Measurements from ENCODE around the gene LILRB3.
A peak's percentile ranks its signal among the peaks of the same experiment; 100 is the strongest.
"Not testable (repeated sequence)": the region's sequence is repeated elsewhere in the genome, so short reads cannot be mapped to it uniquely, and the experiment has no call there.

The LILRB3 gene

DNA sequence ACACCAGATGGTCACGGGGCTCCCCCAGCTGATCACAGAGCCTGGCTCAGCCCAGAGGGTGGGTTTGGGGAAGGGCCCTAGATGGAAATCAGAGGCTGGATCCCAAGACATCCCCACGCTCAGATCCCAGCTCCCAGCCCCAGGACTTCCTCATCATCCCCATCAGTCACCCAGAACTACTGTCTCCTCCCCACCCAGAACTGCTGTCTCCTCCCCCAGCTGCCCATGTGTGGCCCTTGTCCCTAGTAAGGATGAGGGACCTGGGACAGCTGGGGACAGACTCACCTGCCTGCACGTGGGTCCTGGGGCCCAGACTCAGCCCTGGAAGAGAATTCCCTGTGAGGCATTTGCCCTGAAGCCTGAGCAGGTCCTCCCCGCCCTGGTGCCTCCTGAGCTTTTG is 19.4 kb upstream of the LILRB3 start:
- DNase-seq = not testable (repeated sequence)

DNA sequence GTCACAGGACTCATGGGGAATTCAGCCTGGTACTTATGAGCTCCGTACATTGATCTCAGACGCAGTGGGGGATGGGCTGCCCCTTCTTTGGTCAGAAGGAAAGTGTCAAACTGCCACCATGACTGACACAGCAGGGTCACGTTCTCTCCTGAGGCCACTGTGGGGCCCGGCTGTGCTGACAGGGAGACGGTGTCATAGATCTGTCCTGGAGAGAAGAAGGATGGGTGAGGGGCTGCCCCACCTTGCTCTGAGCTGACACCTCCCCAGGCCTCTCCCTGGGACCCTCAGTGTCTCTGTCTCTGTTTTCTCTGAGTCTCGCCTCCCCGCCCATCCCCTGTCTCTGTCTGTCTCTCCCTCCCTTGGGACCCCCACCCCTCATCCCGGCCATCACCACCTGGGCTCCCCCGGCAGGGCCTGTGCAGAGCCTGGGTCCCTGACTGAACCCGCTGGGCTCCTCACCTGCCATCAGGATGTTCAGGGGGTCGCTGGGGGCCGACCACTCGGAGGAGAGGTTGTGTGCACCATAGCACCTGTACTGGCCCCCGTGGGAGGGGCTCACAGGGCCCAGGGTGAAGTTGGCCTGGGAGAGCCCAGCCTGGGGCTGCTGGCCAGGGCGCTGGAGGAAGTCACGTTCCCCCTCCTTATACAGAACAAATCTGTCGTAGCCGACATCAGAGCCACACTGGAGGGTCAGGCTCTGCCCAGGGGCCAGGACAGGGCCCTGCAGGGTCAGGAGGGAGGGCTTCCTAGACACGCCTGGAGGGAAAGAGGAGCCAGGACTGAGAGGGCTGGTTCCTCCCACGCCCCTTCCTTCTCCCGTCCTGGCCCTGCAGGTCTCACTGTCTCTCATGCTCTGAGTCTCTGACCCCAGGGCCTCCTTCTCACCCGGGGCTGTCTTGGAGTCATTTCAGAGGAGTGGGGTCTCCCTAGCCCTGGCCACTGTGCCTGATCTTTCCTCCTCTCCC is 17.8 kb upstream of the LILRB3 start:
- DNase-seq = not testable (repeated sequence)

DNA sequence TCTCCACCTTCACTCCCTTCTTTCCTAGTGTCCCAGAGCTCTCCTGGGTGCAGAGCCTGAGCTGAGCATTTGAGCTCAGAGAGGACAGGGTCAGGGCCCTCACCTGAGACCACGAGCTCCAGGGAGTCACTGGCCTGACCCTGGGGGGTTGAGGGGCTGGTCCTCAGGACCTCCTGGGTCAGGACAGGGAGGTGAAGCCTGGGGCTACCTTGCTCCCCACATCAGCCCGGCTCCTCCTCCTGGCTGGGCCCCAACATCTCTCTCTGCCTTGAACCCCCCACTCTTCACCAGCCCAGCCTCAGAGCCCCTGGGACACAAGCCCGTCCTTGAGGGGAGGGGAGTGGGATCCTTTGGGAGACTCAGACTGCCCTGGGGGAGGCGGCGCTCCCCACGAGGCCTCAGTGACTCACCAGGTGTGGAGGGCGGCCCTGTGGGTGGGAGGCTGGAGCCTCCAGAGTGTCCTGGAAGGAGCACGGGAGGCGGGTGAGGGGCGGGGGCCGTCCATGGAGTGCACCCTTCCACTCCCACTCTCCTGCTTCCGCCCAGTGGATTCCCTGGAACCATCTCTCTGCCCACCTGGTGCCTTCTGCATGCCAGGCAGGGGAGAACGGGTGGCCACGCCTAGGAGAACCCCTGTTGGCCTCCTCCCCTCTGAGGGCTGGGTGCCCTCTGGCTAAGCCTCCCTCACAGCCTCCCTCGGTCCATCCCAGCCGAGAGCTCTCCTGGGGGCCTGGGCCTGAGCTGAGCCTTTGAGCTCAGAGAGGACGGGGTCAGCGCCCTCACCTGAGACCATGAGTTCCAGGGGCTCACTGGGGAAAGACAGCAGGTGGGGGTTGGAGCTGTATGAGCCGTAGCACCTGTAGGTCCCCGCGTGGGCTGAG is 16.9 kb upstream of the LILRB3 start:
- not testable (repeated sequence) for DNase-seq

DNA sequence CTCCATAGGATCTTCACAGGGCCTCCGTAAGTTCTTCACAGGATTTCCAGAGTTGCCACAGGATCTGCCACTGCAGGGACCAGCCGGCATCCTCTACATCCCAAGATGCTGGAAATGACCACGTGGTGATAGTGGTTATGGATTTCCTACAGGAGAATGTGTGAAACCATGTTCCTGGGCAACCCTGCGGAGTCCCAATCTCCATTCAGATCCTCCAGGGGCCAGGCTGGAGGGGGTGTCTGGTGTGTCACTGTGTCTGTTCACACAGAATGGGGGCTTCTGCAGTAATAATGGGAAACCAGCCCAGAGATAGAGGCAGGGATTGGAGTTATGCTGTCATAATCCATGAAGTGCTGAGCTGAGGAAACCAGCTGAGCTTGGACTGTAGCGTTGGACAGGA is 11.1 kb upstream of the LILRB3 start:
- DNase-seq = no peak

DNA sequence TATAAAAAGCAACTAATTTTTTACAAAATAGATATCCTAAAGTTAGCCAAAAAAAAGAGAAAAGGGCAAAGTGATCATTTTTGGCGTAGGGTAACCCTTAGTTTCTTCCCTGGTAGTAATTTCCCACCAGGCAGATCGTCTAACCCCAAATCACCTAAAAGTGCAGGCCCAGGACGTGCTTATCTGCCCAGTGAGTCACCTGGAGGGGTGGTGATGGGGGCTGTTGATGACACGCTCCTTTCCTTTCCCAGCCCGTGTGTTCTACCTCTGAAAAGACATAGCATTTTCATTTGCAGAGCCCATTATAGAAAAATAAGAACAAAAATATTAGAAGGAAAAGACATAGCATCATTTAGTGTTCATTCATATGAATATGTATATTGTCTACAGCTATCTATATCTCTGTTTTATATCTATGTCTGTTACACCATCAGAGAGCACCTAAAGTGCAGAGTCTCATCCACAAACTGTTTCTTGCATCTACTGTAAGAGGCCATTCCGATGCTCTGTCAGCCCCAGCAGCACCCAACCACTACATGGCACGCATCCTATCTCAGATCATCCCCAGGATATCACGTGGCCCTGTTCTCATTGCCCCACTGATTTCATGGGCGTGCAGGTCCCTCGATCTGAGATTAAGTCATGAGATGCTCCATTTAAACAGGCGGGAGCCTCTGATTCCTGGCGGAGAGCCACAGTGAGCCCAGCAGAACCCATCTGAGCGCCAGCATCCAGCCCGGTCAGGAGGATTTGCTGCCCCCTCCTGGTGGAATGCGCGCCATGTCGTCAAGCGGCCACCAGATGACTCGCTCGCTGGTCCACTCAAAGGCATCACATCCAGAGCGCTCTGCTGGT is 8.5 kb upstream of the LILRB3 start:
- DNase-seq = peak; percentile 88

DNA sequence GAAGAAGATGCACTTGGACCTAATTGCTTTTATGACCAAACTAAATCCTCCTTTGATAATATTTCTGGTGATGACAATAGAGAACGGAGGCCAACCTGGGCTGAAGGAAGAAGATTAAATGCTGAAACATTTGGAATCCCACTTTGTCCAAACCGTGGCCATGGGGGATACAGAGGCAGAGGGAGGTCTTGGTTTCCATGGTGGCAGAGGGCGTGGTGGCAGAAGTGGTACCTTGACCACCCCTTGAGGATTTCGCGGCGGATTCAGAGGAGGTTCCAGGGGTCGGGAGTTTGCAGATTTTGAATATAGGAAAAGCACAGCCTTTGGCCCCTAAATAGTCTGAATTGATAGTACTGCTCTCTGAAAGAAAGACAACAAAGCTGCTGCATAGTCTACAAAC is 7.2 kb upstream of the LILRB3 start:
- no peak for DNase-seq

DNA sequence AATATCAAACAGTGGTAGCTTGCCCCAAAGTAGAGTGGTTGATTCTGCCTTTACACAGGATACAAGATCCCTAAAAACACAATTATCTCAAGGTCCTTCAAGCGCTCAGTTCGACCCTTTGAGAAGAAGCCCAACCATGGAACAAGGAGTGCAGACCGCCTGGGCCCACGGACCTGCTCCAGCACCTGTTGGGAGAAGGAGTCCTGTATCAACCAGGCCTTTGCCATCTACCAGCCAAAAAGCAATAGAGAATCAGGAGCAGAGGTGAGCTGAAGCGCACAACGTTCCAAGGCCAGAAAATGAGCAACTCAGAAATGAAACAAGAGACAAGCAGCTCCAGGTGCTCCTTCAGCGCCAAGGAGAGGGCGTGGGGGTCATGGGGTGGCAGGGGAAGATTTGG is 6.3 kb upstream of the LILRB3 start:
- DNase-seq = no peak

DNA sequence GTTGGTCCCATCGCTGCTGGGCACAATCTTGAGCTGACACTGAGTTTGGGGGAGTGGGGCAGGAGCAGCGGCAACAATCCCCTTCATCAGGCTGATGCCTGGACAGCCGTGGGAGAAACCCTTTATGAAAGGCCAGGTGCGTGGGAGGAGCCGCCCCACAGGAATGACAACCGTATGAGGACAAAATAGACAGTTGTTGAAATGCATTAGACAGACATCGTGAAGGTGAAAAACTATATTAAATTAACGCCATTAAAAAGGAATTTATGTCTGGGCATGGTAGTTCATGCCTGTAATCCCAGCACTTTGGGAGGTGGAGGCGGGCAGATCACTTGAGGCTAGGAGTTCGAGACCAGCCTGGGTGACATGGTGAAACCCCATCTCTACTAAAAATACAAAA is 1.8 kb upstream of the LILRB3 start:
- DNase-seq = not testable (repeated sequence)

DNA sequence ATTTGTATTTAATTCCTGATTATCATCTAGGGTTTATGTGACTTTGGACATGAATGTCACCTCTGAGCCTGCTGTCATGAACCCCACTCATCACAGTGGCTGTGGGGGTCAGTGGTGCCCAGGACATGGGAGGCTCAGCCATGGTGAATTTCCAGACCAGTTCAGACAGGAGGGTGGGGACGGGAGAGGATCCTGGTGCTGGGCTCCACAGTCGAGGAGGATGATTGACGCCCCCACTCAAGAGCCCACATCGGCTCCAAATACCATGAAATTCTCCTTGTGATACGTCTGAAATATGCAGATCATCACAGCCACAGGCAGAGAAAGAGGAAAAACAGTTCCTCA is 1.1 kb upstream of the LILRB3 start:
- DNase-seq = not testable (repeated sequence)

DNA sequence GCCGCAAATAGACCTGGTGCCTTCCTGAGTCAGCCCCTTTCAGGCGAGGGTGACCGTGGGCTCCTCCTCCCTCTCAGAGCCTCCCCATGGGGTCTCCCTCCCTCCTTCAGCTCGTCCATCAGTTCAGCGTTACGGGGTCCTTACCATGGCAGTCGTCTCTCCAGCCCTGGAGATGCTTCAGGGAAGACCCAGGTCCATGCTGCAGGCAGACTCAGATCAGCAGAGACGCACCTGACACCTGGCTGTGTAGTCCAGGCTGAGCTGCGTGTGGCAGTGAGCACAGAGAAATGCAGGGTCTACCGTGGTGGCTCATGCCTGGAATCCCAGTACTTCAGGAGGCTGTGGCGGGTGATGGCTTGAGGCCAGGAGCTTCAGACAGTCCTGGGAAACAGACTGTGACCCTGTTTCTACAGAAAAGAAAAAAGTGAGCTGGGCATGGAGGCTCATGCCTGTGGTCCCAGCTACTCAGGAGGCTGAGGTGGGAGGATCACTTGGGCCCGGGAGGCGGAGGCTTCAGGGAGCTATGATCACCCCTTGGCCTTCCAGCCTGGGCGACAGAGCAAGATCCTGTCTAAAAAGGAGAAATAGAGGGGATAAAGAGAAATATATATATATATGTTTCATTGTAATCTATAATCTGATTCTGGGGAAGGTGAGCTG is 600 bp upstream of the LILRB3 start:
- not testable (repeated sequence) for DNase-seq

DNA sequence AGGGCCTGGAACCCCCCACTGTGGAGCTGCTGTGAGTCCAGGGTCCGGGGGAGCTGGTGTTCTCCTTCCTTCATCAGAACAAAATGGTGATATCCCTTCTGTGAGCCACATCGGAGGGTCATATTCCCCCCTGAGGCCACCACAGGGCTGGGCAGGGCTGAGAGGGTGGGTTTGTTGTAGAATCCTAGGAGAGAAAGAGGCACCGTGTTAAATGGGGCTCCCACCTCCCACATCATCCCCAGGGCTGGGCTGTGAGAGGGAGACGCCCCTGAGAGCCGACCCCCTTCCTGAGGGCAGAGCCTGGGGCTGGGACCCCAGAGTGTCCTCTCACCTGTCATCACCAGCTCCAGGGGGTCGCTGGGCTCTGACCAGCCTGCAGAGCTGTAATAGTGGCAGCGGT is 860 bp downstream of the LILRB3 start:
- DNase-seq = not testable (repeated sequence)

DNA sequence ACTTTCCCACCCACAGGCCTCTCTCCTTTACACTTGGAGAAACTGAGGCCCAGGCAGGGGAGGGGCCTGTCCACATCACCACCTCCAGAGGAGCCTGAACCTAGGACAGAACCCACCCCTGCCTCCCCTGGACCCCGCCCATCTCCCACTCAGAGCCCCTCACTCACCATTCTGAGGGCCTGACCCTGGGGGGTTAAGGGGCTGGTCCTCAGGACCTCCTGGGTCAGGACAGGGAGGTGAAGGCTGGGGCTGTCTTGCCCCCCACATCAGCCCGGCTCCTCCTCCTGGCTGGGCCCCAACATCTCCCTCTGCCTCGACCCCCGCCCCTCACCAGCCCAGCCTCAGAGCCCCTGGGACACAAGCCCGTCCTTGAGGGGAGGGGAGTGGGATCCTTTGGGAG is 3.1 kb downstream of the LILRB3 start:
- not testable (repeated sequence) for DNase-seq

DNA sequence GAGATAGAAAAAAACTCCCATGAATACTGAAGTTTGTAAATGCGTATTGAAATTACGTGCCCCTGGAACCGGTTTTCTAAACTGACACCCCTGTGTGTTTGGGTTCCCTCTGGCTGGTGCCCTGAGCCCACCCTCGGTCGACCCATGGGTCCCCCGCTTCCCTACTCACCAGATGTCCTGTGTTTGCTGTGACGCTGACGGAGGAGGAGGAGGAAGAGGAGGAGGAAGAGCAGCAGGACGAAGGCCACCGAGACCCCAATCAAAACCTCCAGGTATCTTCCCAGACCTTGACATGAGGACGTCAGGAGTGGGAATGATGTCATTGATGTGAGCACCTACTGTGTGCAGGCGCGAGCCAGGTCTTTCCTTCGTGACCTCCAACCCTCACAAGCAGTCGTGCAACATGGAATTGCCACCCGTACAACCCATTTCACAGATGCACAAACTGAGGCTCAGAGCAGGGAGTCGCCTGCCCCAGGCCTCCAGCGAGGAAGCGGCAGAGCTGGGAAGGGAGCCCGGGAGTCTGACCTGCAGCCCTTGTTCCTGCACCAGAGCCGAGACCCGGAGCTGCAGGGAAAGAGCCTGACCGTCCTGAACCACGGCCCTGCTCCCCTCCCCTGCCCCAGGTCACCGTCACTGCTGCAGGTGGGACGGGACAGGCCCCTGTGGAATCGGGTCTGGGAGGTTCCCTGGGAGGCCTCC is 3.7 kb downstream of the LILRB3 start:
- DNase-seq = no peak

DNA sequence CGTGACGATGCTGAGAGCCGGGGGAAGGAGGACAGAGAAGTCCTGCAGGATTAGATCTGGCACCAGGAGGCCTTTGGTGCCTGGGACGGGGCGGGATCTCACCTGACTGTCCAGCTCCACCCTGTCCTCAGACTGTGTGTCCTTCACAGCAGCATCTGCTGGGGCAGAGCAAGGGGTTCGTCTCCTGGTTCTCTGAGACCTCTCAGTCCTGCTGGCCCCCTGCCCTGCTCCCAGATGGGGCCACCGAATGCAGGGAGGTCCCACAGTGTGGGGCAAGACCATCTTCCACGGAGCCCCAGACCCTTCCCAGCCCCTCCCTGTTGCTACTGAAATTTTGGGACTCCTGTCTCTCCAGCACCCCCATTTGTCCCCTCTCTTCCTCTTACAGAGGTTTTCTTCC is 4.5 kb downstream of the LILRB3 start:
- no peak for DNase-seq

DNA sequence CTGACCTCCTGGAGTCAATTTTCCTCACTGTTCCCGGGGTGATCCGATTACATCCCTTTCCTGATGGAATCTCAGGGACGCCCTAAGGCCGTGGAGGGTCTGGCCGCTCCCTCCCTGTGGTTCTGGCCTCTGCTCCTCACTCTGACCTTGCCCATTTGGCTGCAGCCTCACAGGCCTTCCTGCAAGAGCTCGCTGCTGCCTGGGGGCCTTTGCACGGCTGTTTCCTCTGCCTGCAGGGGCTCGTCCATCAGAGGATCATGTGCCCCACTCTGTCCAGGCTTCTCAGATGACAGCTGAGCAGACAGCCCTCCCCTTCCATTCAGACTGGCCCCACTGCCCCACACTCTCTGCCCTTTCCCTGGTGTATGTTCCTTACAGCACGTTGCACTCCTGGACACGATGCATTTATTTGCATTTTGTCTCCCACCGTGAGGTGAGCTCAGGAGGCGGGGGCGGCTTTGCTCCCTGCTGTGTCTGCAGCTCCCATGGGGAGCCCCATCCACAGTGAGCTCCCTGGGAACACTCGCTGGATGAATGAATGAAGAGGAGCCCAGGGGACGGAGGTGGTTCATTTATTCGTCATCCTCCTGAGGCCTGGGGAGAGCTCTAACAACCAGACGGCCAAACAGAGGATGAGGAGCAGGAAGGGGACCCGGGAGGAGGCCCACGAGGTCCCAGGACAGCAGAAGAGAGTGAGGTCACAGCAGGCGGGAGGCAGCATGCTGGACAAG is 5.1 kb downstream of the LILRB3 start:
- DNase-seq = not testable (repeated sequence)

DNA sequence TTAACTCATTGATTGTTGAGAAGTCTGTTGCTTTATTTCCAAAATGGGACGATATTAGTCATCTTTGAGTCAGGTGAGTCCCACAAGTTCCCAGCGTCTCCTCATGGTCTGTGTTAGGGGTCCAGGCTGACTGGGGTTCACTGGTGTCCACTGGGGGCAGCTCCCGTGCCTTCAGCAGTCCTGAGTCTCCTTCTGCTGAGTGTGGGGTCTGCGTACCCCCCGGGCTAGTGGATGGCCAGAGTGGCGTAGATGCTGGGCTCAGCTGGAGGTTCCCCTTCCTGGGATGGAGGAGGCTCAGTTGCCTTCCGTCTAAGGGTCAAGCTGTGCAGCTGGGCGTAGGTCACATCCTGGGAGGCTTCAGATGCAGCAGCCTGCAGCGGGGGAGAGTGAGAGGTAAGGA is 5.9 kb downstream of the LILRB3 start:
- DNase-seq = no peak

DNA sequence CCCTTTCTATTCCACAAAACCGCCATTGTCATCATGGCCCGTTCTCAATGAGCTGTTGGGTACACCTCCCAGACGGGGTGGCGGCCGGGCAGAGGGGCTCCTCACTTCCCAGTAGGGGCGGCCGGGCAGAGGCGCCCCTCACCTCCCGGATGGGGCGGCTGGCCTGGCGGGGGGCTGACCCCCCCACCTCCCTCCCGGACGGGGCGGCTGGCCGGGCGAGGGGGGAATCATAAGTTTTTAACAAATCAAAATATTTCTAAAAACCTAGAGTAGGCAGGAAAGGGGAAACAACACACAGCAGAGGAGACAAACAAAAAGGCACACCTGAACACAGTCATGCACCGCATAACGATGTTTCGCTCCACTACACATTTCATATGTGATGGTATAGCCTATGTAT is 8.1 kb downstream of the LILRB3 start:
- not testable (repeated sequence) for DNase-seq

DNA sequence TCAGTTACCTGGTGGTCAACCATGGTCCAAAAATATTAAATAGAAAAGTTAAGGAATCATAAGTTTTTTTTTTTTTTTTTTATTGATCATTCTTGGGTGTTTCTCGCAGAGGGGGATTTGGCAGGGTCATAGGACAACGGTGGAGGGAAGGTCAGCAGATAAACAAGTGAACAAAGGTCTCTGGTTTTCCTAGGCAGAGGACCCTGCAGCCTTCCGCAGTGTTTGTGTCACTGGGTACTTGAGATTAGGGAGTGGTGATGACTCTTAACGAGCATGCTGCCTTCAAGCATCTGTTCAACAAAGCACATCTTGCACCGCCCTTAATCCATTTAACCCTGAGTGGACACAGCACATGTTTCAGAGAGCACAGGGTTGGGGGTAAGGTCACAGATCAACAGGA is 8.6 kb downstream of the LILRB3 start:
- not testable (repeated sequence) for DNase-seq

DNA sequence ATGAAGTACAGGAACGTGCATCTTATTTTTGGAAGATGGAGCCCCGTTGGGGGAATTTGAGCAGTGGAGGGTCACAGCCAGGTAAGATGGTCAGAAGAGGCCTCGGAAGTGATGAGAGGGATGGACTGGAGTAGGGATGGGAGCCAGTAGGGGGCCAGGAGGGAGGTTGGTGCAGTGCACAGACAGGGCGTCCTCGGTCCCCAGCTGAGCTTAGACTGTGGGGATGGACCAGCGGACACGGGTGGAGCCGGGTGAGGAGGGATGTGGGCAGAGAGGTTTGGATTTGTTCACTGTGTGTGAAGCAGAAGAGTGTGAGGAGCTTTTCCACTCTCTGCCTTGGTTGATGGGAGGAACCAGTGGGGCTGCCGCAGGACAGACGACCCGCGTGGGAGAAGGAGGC is 11.6 kb downstream of the LILRB3 start:
- no peak for DNase-seq

DNA sequence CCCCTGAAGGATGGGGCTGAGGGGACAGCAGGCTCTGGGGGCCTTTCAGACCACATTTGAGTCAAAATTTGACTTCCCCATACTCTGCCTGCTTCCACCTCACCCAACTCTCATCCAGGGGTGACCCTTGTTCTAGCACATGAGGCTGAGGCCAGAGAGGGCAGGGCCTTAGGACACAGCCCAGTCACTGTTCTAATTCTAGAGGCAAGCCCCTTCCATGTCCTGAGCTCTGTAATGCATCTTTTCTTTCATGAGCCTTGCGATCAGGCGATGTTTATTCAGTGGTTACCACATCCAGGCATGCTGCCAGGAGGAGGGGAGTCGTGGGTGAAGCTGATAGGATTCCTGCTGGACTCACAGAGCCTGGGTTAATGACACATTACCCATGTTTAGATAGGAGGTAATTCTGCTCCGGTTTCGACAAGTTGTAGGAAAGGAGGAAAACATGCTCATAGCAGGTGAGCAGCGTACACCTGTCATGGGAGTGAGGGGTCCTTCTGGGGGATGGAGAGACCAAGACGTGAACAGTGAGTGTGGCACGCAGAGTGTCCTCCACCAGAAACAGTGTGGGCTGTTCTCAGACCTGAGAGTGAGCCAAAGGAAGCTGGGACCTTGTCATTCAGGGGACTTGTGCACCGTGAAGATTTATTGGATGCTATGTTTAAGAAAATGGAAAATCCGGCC is 12.9 kb downstream of the LILRB3 start:
- no peak for DNase-seq

Measured in activated CD8-positive, alpha-beta memory T cell treated with anti-CD3 and anti-CD28 coated beads, Interleukin-2, amount 50 U/mL, for 4 hours (primary cell).